Mesendoderm (in vitro differentiated cells): ENCODE data around the gene PHACTR1.

ENCODE experiments used
- DNase-seq: peaks from one replicate; pipeline ENCODE4 v3.0.0; 2013
- H2AK5ac ChIP-seq: 2 replicates; pipeline ENCODE4 v1.6.1; 2013; ENCODE audit warnings: low read length, inconsistent platforms
- H2BK120ac ChIP-seq: 2 replicates; pipeline ENCODE4 v1.6.1; 2013; ENCODE audit warnings: low read depth, mild to moderate bottlenecking, low read length, moderate library complexity, mixed read lengths
- H2BK15ac ChIP-seq: replicated peaks from 2 replicates; pipeline ENCODE4 v1.6.1; 2013; ENCODE audit warnings: low read depth, mild to moderate bottlenecking, moderate library complexity
- H2BK5ac ChIP-seq: 2 replicates; pipeline ENCODE4 v1.6.1; 2013; ENCODE audit warnings: low read length, inconsistent platforms
- H3K18ac ChIP-seq: 2 replicates; pipeline ENCODE4 v1.6.1; 2013; ENCODE audit warnings: mild to moderate bottlenecking, low read length, mixed read lengths
- H3K23ac ChIP-seq: one replicate; pipeline ENCODE4 v1.6.1; 2013; ENCODE audit warnings: low read length
- H3K27ac ChIP-seq: 2 replicates; pipeline ENCODE4 v1.5.1; 2013; ENCODE audit warnings: low read depth, mild to moderate bottlenecking, inconsistent platforms, low read length, moderate library complexity
- H3K27me3 ChIP-seq: 2 replicates; pipeline ENCODE4 v1.6.1; 2013; ENCODE audit warnings: low read length, control low read depth, mild to moderate bottlenecking, inconsistent platforms; ENCODE audit not compliant: insufficient read depth, poor library complexity
- H3K36me3 ChIP-seq: 2 replicates; pipeline ENCODE4 v1.6.1; 2013; ENCODE audit warnings: low read length, inconsistent platforms; ENCODE audit not compliant: control insufficient read depth, insufficient read depth
- H3K4ac ChIP-seq: one replicate; pipeline ENCODE4 v1.6.1; 2013; ENCODE audit warnings: low read depth, mild to moderate bottlenecking, low read length, moderate library complexity
- H3K4me1 ChIP-seq: 2 replicates; pipeline ENCODE4 v1.6.1; 2013; ENCODE audit warnings: low read depth, low read length, inconsistent platforms; ENCODE audit not compliant: control insufficient read depth
- H3K4me2 ChIP-seq: 2 replicates; pipeline ENCODE4 v1.6.1; 2013; ENCODE audit warnings: low read length
- H3K4me3 ChIP-seq: 2 replicates; pipeline ENCODE4 v1.5.1; 2013; ENCODE audit warnings: mild to moderate bottlenecking, low read length
- H3K56ac ChIP-seq: one replicate; pipeline ENCODE4 v1.6.1; 2013; ENCODE audit warnings: low read length
- H3K79me1 ChIP-seq: 2 replicates; pipeline ENCODE4 v1.6.1; 2013; ENCODE audit warnings: low read length, inconsistent platforms
- H3K79me2 ChIP-seq: 2 replicates; pipeline ENCODE4 v1.6.1; 2013; ENCODE audit warnings: mild to moderate bottlenecking, low read length; ENCODE audit not compliant: control insufficient read depth, insufficient read depth
- H3K9ac ChIP-seq: 2 replicates; pipeline ENCODE4 v1.6.1; 2013; ENCODE audit warnings: low read length, inconsistent platforms
- H4K5ac ChIP-seq: one replicate; pipeline ENCODE4 v1.6.1; 2013; ENCODE audit warnings: low read length
- H4K8ac ChIP-seq: one replicate; pipeline ENCODE4 v1.6.1; 2013; ENCODE audit warnings: low read depth, mild to moderate bottlenecking, control low read depth, low read length, moderate library complexity
- WGBS: extraction: QIAGEN DNeasy Blood & Tissue Kit; methylation state at CpG from one replicate; pipeline ENCODE4 v1.1.7; 2013; ENCODE audit warnings: low lambda C conversion rate, missing lambda C conversion rate; ENCODE audit not compliant: insufficient coverage; ENCODE audit errors: extremely low coverage; 5-methylcytosine and 5-hydroxymethylcytosine counted together

Gene PHACTR1

GRCh38 chr6:13239530-13240455 lies 523.2 kb downstream of the PHACTR1 start:
- no peak overlapping the region for H2BK15ac ChIP-seq

GRCh38 chr6:13241364-13241763 lies 524.8 kb downstream of the PHACTR1 start:
- no peak overlapping the region for H3K4ac ChIP-seq
- H2AK5ac ChIP-seq, result no peak overlapping the region
- no peak overlapping the region for H3K4me3 ChIP-seq
- H3K79me2 ChIP-seq, result no peaks in the 10 kb centered on the region
- no peak overlapping the region for H2BK120ac ChIP-seq
- no peak overlapping the region for H3K56ac ChIP-seq
- H2BK5ac ChIP-seq, result no peak overlapping the region
- no CpG with 5 or more reads among the region's 5 CpGs for WGBS
- no peak overlapping the region for H4K8ac ChIP-seq
- H3K4me1 ChIP-seq, result no peaks in the 10 kb centered on the region
- no peak overlapping the region for H3K23ac ChIP-seq
- H3K4me2 ChIP-seq, result no peak overlapping the region
- H3K9ac ChIP-seq, result no peak overlapping the region
- no peaks in the 10 kb centered on the region for H3K79me1 ChIP-seq
- no peak for DNase-seq
- no peak overlapping the region for H3K18ac ChIP-seq
- no peaks in the 10 kb centered on the region for H3K27me3 ChIP-seq
- H4K5ac ChIP-seq, result no peak overlapping the region
- H3K36me3 ChIP-seq, result no peaks in the 10 kb centered on the region
- no peak overlapping the region for H3K27ac ChIP-seq
- H2BK15ac ChIP-seq, result no peak overlapping the region

More at GRCh38 chr6:13239530-13240455, 523.2 kb downstream of the PHACTR1 start:
- Histone ChIP-seq H4K8ac (no peak overlapping the region), H3K4me3 (no peak overlapping the region), H3K56ac (peak overlapping the region; percentile 22), H3K4me1 (no peaks in the 10 kb centered on the region), H3K23ac (no peak overlapping the region), H3K79me2 (no peaks in the 10 kb centered on the region), H3K18ac (no peak overlapping the region), H4K5ac (no peak overlapping the region), H2BK120ac (no peak overlapping the region), H3K36me3 (no peaks in the 10 kb centered on the region), H3K27ac (no peak overlapping the region), H2AK5ac (no peak overlapping the region), H3K79me1 (no peaks in the 10 kb centered on the region), H3K4me2 (no peak overlapping the region), H2BK5ac (no peak overlapping the region), H3K4ac (no peak overlapping the region), H3K9ac (no peak overlapping the region), H3K27me3 (no peaks in the 10 kb centered on the region)
- no peak for DNase-seq
- 100% methylated on average over 1 of the region's 9 CpGs for WGBS

- Histone ChIP-seq H3K4me1 (no peaks in the 10 kb centered on the region), H3K9ac (no peak overlapping the region), H2BK5ac (no peak overlapping the region), H3K36me3 (no peaks in the 10 kb centered on the region), H3K27me3 (no peaks in the 10 kb centered on the region), H4K8ac (no peak overlapping the region), H3K4ac (no peak overlapping the region), H3K23ac (no peak overlapping the region), H3K4me3 (no peak overlapping the region), H3K27ac (no peak overlapping the region), H3K4me2 (no peak overlapping the region), H3K79me2 (no peaks in the 10 kb centered on the region), H2AK5ac (no peak overlapping the region), H3K56ac (no peak overlapping the region), H4K5ac (no peak overlapping the region), H2BK120ac (no peak overlapping the region), H3K18ac (no peak overlapping the region), H3K79me1 (no peaks in the 10 kb centered on the region), H2BK15ac (no peak overlapping the region)
- no CpG with 5 or more reads among the region's 3 CpGs for WGBS
- DNase-seq, result no peak
These were observed 525.6 kb downstream of the PHACTR1 start for GRCh38 chr6:13242178-13242577.

GRCh38 chr6:13242590-13242989 lies 526.0 kb downstream of the PHACTR1 start:
- Histone ChIP-seq H3K4me1 (no peaks in the 10 kb centered on the region), H3K23ac (no peak overlapping the region), H3K36me3 (no peaks in the 10 kb centered on the region), H3K79me1 (no peaks in the 10 kb centered on the region), H4K8ac (no peak overlapping the region), H4K5ac (no peak overlapping the region), H2BK5ac (no peak overlapping the region), H3K4me2 (no peak overlapping the region), H2BK15ac (no peak overlapping the region), H3K4me3 (no peak overlapping the region), H3K9ac (no peak overlapping the region), H3K4ac (no peak overlapping the region), H3K56ac (no peak overlapping the region), H3K27me3 (no peaks in the 10 kb centered on the region), H3K79me2 (no peaks in the 10 kb centered on the region), H2BK120ac (no peak overlapping the region), H3K27ac (no peak overlapping the region), H3K18ac (no peak overlapping the region), H2AK5ac (no peak overlapping the region)
- WGBS, result no CpG with 5 or more reads among the region's 1 CpG
- DNase-seq, result no peak

GRCh38 chr6:13243033-13243432 lies 526.5 kb downstream of the PHACTR1 start:
- WGBS, result no CpG with 5 or more reads among the region's 1 CpG

More at GRCh38 chr6:13243033-13243432, 526.5 kb downstream of the PHACTR1 start:
- no peak overlapping the region for H3K4ac ChIP-seq
- H3K27me3 ChIP-seq, result no peaks in the 10 kb centered on the region
- H3K79me1 ChIP-seq, result no peaks in the 10 kb centered on the region
- H4K5ac ChIP-seq, result no peak overlapping the region
- no peak overlapping the region for H3K27ac ChIP-seq
- H3K18ac ChIP-seq, result no peak overlapping the region
- H2BK120ac ChIP-seq, result no peak overlapping the region
- H3K36me3 ChIP-seq, result no peaks in the 10 kb centered on the region
- no peak for DNase-seq
- H3K56ac ChIP-seq, result no peak overlapping the region
- no peak overlapping the region for H3K23ac ChIP-seq
- no peak overlapping the region for H4K8ac ChIP-seq
- no peak overlapping the region for H3K9ac ChIP-seq
- no peak overlapping the region for H2AK5ac ChIP-seq
- H3K4me2 ChIP-seq, result no peak overlapping the region
- no peaks in the 10 kb centered on the region for H3K79me2 ChIP-seq
- no peaks in the 10 kb centered on the region for H3K4me1 ChIP-seq
- H2BK15ac ChIP-seq, result no peak overlapping the region
- no peak overlapping the region for H3K4me3 ChIP-seq
- no peak overlapping the region for H2BK5ac ChIP-seq
